IMR-90 (cell line): Measurements from ENCODE around the gene BAZ2B.

ENCODE experiments used
- BHLHE40 ChIP-seq: fragments of 150-350 bp; IDR thresholded peaks from 2 replicates; pipeline ENCODE4 v1.6.1; 2016; ENCODE audit warnings: mild to moderate bottlenecking, low read depth, low read length
- CEBPB ChIP-seq: IDR thresholded peaks from 2 replicates; pipeline ENCODE4 v1.6.1; 2012; ENCODE audit warnings: low read depth, low read length, improper control_type of control experiment
- FOS ChIP-seq: fragments of 150-350 bp; IDR thresholded peaks from 2 replicates; pipeline ENCODE4 v1.6.1; 2016; ENCODE audit warnings: low read depth, low read length
- MAFK ChIP-seq: IDR thresholded peaks from 2 replicates; pipeline ENCODE4 v1.6.1; 2012; ENCODE audit warnings: low read depth, low read length, improper control_type of control experiment
- MAZ ChIP-seq: IDR thresholded peaks from 2 replicates; pipeline ENCODE4 v1.6.1; 2012; ENCODE audit warnings: low read depth, mild to moderate bottlenecking, low read length, improper control_type of control experiment, moderate library complexity, borderline replicate concordance
- MXI1 ChIP-seq: IDR thresholded peaks from 2 replicates; pipeline ENCODE4 v1.6.1; 2012; ENCODE audit warnings: low read depth, mild to moderate bottlenecking, low read length, moderate library complexity, borderline replicate concordance
- NFE2L2 ChIP-seq: fragments of 150-350 bp; IDR thresholded peaks from 2 replicates; pipeline ENCODE4 v1.6.1; 2016; ENCODE audit warnings: low read depth, mild to moderate bottlenecking, low read length
- POLR2A ChIP-seq: IDR thresholded peaks from 2 replicates; pipeline ENCODE4 v1.6.1; 2012; ENCODE audit warnings: mild to moderate bottlenecking, low read depth, low read length
- RAD21 ChIP-seq: IDR thresholded peaks from 2 replicates; pipeline ENCODE4 v1.6.1; 2012; ENCODE audit warnings: low read length, improper control_type of control experiment
- RCOR1 ChIP-seq: IDR thresholded peaks from 2 replicates; pipeline ENCODE4 v1.6.1; 2012; ENCODE audit warnings: mild to moderate bottlenecking, low read length, improper control_type of control experiment; ENCODE audit not compliant: insufficient replicate concordance
- SMC3 ChIP-seq: fragments of 150-350 bp; IDR thresholded peaks from 2 replicates; pipeline ENCODE4 v1.6.1; 2016; ENCODE audit warnings: low read depth, mild to moderate bottlenecking, antibody characterized with exemption, low read length, moderate library complexity
- TF ChIP-seq, protein P1 (sequence below): conservative IDR thresholded peaks from 2 replicates; pipeline ENCODE4 v1.5.1; 2012; ENCODE audit warnings: mild to moderate bottlenecking, low read depth, low read length, improper control_type of control experiment
- TF ChIP-seq, protein P2 (sequence below): fragments of 150-350 bp; IDR thresholded peaks from 2 replicates; pipeline ENCODE4 v1.6.1; 2017; ENCODE audit warnings: mild to moderate bottlenecking, antibody characterized with exemption, low read length, low read depth
- TF ChIP-seq, protein P3 (sequence below): fragments of 150-350 bp; IDR thresholded peaks from 2 replicates; pipeline ENCODE4 v1.6.1; 2016; ENCODE audit warnings: low read depth, mild to moderate bottlenecking, low read length, moderate library complexity, borderline replicate concordance

DNA sequence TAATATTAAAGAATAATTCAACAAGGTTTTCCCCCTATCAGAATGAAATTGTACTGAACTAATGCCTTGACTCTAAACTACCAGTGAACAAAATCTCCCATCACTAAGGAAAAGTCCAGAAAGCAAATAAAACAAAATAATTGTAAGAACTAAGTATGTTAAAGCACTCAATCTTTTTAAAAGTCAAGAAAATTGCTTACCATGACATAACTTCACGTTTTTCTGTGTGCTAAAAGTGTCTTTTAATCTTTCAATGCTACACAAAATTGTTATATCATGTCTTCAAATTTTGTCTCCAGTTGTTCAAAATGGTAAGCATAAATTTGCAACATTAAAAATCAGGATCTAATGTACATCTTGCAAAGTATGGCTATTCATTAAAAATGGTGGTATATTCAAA, 156.1 kb downstream of the BAZ2B start:
- no peak for TF ChIP-seq SMC3
- TF ChIP-seq, protein P1, sequence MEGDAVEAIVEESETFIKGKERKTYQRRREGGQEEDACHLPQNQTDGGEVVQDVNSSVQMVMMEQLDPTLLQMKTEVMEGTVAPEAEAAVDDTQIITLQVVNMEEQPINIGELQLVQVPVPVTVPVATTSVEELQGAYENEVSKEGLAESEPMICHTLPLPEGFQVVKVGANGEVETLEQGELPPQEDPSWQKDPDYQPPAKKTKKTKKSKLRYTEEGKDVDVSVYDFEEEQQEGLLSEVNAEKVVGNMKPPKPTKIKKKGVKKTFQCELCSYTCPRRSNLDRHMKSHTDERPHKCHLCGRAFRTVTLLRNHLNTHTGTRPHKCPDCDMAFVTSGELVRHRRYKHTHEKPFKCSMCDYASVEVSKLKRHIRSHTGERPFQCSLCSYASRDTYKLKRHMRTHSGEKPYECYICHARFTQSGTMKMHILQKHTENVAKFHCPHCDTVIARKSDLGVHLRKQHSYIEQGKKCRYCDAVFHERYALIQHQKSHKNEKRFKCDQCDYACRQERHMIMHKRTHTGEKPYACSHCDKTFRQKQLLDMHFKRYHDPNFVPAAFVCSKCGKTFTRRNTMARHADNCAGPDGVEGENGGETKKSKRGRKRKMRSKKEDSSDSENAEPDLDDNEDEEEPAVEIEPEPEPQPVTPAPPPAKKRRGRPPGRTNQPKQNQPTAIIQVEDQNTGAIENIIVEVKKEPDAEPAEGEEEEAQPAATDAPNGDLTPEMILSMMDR = no peak
- TF ChIP-seq, protein P2, sequence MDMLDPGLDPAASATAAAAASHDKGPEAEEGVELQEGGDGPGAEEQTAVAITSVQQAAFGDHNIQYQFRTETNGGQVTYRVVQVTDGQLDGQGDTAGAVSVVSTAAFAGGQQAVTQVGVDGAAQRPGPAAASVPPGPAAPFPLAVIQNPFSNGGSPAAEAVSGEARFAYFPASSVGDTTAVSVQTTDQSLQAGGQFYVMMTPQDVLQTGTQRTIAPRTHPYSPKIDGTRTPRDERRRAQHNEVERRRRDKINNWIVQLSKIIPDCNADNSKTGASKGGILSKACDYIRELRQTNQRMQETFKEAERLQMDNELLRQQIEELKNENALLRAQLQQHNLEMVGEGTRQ = no peak
- TF ChIP-seq POLR2A = no peak
- TF ChIP-seq MAZ = no peak
- TF ChIP-seq, protein P3, sequence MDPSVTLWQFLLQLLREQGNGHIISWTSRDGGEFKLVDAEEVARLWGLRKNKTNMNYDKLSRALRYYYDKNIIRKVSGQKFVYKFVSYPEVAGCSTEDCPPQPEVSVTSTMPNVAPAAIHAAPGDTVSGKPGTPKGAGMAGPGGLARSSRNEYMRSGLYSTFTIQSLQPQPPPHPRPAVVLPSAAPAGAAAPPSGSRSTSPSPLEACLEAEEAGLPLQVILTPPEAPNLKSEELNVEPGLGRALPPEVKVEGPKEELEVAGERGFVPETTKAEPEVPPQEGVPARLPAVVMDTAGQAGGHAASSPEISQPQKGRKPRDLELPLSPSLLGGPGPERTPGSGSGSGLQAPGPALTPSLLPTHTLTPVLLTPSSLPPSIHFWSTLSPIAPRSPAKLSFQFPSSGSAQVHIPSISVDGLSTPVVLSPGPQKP = no peak
- TF ChIP-seq MAFK = no peak
- no peak for TF ChIP-seq CEBPB
- TF ChIP-seq MXI1 = no peak
- no peak for TF ChIP-seq RAD21
- TF ChIP-seq NFE2L2 = no peak
- TF ChIP-seq FOS = no peak
- TF ChIP-seq BHLHE40 = no peak
- no peak for TF ChIP-seq RCOR1
